Measurements from ENCODE around the gene PNPO. TPM values are rescaled to one million over a fixed set of nuclear protein-coding genes. Genes with fewer than 3 reads are reported as not detected.

PNPO gene
- total and polyA plus RNA-seq, 2 of the 13 experiments (the other 11 are each of a cell fraction or from before 2014, with no cell fraction given) = 47.9 to 63.3 TPM

DNA sequence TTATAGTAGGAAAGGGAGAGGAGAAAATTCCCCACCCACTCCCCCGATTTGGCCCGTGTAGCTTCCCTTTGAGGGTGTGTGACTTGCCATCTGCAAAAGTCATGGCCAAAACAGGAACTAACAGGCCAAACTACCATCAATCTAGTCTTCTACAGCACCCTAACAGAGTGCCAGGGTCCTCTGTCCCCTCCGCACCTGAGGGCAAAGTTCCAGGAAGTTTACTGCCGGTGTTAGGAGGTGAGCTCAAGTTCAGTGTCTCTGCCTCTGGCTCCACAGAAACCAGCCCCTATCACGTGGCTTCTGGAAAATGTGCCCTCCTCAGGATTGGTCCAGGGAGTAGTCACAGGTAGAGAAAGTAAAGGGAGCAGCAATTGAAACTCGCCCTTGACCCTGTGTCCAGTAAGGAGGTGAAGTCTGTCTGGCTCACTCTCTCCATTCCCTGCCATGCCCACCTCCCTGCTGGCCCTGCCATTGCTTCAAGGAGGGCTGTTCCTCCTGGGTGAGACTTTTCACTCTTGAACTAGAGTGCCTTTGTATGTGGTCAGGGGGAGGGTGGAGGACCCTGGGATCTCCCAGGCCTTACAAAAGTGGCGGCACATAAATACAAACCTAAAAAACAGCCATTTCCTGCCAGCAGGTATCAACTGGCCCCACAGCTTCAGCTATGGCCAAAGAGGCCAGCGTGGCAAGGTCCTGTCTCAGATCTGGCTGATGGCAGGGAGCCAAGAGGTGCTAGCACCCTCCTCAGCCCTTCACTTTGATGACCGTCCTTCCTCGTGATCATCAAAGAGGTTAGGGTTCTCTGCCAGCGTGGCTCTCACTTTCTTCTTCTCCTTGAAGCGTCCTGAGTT lies 11.0 kb downstream of the PNPO start (continued):
- TF ChIP-seq FOSL1 (CRISPR knock-in tag; IDR thresholded peaks at IDR 0.05; ENCODE audit: borderline replicate concordance) = no peak
- TF ChIP-seq ZNF775 (CRISPR knock-in tag; IDR thresholded peaks at IDR 0.05; ENCODE audit: borderline replicate concordance) = peak; percentile 34; the same call in 1 of the 2 replicates
- TF ChIP-seq TOPORS (CRISPR knock-in tag; IDR thresholded peaks at IDR 0.05) = no peak
- 0 out of 2 replicates have a peak, but pooled peaks have one; percentile 27 for TF ChIP-seq ZNF678 (CRISPR knock-in tag; IDR thresholded peaks at IDR 0.05)
- no peak for TF ChIP-seq ZNF83 (CRISPR knock-in tag; IDR thresholded peaks at IDR 0.05; ENCODE audit: borderline replicate concordance)
- TF ChIP-seq, protein P1, sequence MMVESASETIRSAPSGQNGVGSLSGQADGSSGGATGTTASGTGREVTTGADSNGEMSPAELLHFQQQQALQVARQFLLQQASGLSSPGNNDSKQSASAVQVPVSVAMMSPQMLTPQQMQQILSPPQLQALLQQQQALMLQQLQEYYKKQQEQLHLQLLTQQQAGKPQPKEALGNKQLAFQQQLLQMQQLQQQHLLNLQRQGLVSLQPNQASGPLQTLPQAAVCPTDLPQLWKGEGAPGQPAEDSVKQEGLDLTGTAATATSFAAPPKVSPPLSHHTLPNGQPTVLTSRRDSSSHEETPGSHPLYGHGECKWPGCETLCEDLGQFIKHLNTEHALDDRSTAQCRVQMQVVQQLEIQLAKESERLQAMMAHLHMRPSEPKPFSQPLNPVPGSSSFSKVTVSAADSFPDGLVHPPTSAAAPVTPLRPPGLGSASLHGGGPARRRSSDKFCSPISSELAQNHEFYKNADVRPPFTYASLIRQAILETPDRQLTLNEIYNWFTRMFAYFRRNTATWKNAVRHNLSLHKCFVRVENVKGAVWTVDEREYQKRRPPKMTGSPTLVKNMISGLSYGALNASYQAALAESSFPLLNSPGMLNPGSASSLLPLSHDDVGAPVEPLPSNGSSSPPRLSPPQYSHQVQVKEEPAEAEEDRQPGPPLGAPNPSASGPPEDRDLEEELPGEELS (CRISPR knock-in tag; IDR thresholded peaks at IDR 0.05) = peak; percentile 82
- no peak for TF ChIP-seq HOXA9 (CRISPR knock-in tag; IDR thresholded peaks at IDR 0.05; ENCODE audit: borderline replicate concordance)
- no peak for TF ChIP-seq ZNF460 (CRISPR knock-in tag; IDR thresholded peaks at IDR 0.05; ENCODE audit: borderline replicate concordance)
- TF ChIP-seq ZBTB42 (CRISPR knock-in tag; IDR thresholded peaks at IDR 0.05) = no peak
- TF ChIP-seq ZNF790 (CRISPR knock-in tag; IDR thresholded peaks at IDR 0.05; ENCODE audit: borderline replicate concordance) = no peak
- TF ChIP-seq ZNF773 (CRISPR knock-in tag; IDR thresholded peaks at IDR 0.05; ENCODE audit: borderline replicate concordance) = no peak
- TF ChIP-seq, protein P2, sequence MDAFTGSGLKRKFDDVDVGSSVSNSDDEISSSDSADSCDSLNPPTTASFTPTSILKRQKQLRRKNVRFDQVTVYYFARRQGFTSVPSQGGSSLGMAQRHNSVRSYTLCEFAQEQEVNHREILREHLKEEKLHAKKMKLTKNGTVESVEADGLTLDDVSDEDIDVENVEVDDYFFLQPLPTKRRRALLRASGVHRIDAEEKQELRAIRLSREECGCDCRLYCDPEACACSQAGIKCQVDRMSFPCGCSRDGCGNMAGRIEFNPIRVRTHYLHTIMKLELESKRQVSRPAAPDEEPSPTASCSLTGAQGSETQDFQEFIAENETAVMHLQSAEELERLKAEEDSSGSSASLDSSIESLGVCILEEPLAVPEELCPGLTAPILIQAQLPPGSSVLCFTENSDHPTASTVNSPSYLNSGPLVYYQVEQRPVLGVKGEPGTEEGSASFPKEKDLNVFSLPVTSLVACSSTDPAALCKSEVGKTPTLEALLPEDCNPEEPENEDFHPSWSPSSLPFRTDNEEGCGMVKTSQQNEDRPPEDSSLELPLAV (CRISPR knock-in tag; conservative IDR thresholded peaks at IDR 0.05; ENCODE audit: low read depth) = no peak
- peak; percentile 73 for TF ChIP-seq ZNF331 (CRISPR knock-in tag; IDR thresholded peaks at IDR 0.05)
- TF ChIP-seq FOXK2 (IDR thresholded peaks at IDR 0.05) = no peak
- TF ChIP-seq HDAC2 (CRISPR knock-in tag; IDR thresholded peaks at IDR 0.05) = peak; percentile 76; the same call in 1 of the 2 replicates
- TF ChIP-seq, protein P3, sequence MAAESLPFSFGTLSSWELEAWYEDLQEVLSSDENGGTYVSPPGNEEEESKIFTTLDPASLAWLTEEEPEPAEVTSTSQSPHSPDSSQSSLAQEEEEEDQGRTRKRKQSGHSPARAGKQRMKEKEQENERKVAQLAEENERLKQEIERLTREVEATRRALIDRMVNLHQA (CRISPR knock-in tag; IDR thresholded peaks at IDR 0.05) = no peak
- TF ChIP-seq ZNF441 (CRISPR knock-in tag; IDR thresholded peaks at IDR 0.05; ENCODE audit: borderline replicate concordance) = peak; percentile 87; the same call in 1 of the 2 replicates
- TF ChIP-seq, protein P4, sequence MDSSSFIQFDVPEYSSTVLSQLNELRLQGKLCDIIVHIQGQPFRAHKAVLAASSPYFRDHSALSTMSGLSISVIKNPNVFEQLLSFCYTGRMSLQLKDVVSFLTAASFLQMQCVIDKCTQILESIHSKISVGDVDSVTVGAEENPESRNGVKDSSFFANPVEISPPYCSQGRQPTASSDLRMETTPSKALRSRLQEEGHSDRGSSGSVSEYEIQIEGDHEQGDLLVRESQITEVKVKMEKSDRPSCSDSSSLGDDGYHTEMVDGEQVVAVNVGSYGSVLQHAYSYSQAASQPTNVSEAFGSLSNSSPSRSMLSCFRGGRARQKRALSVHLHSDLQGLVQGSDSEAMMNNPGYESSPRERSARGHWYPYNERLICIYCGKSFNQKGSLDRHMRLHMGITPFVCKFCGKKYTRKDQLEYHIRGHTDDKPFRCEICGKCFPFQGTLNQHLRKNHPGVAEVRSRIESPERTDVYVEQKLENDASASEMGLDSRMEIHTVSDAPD (CRISPR knock-in tag; IDR thresholded peaks at IDR 0.05) = no peak
- peak; percentile 90 for TF ChIP-seq HNF4G (IDR thresholded peaks at IDR 0.05; ENCODE audit: borderline replicate concordance, low read depth, low read length)
- TF ChIP-seq HNF4G (CRISPR knock-in tag; IDR thresholded peaks at IDR 0.05; ENCODE audit: borderline replicate concordance, low read depth) = peak; percentile 98; the same call in 1 of the 2 replicates
- TF ChIP-seq MAZ (IDR thresholded peaks at IDR 0.05; ENCODE audit: borderline replicate concordance, low read depth, low read length) = no peak
- TF ChIP-seq MAZ (CRISPR knock-in tag; IDR thresholded peaks at IDR 0.05; ENCODE audit: low read depth) = no peak
